IPS DF 4.7 (cell line): Measurements from ENCODE around the gene VANGL2.
A peak's percentile ranks its signal among the peaks of the same experiment; 100 is the strongest.

ENCODE experiments used
- DNase-seq: peaks from one replicate; pipeline ENCODE4 v3.0.0-alpha.2; 2013; ENCODE audit warnings: low spot score; ENCODE audit errors: extremely low read depth

The VANGL2 gene

GRCh38 chr1:160405331-160405877 lies 5.0 kb downstream of the VANGL2 start:
- DNase-seq, result no peak

- no peak for DNase-seq
Measured at GRCh38 chr1:160406131-160406968, 6.0 kb downstream of the VANGL2 start.

GRCh38 chr1:160407839-160408801 lies 7.8 kb downstream of the VANGL2 start:
- no peak for DNase-seq

GRCh38 chr1:160408864-160409263 lies 8.5 kb downstream of the VANGL2 start:
- DNase-seq, result no peak

- DNase-seq, result no peak
Measured at GRCh38 chr1:160409486-160409885, 9.1 kb downstream of the VANGL2 start.

- no peak for DNase-seq
Measured at GRCh38 chr1:160410406-160411005, 10.1 kb downstream of the VANGL2 start.

GRCh38 chr1:160411271-160412027 lies 11.1 kb downstream of the VANGL2 start:
- no peak for DNase-seq

GRCh38 chr1:160412028-160412362 lies 11.6 kb downstream of the VANGL2 start:
- no peak for DNase-seq

GRCh38 chr1:160413716-160414115 lies 13.4 kb downstream of the VANGL2 start:
- DNase-seq, result no peak

- DNase-seq, result no peak
Measured at GRCh38 chr1:160414881-160415280, 14.5 kb downstream of the VANGL2 start.

GRCh38 chr1:160415696-160416290 lies 15.4 kb downstream of the VANGL2 start:
- no peak for DNase-seq

GRCh38 chr1:160416369-160416768 lies 16.0 kb downstream of the VANGL2 start:
- DNase-seq, result peak; percentile 38

- no peak for DNase-seq
Measured at GRCh38 chr1:160418483-160418882, 18.1 kb downstream of the VANGL2 start.

GRCh38 chr1:160419150-160419837 lies 18.9 kb downstream of the VANGL2 start:
- no peak for DNase-seq

GRCh38 chr1:160419838-160420169 lies 19.4 kb downstream of the VANGL2 start:
- DNase-seq, result no peak

GRCh38 chr1:160420881-160421842 lies 20.8 kb downstream of the VANGL2 start:
- DNase-seq, result no peak

- DNase-seq, result no peak
Measured at GRCh38 chr1:160421881-160422280, 21.5 kb downstream of the VANGL2 start.

GRCh38 chr1:160423966-160424365 lies 23.6 kb downstream of the VANGL2 start:
- no peak for DNase-seq

- DNase-seq, result no peak
Measured at GRCh38 chr1:160425847-160426246, 25.5 kb downstream of the VANGL2 start.
